NK-92 treated with Interleukin-12 subunit alpha and Interleukin-12 subunit beta, amount 100 ng/mL, for 24 hours (cell line): ENCODE measurements around the gene CAMKK1.
"Not testable (repeated sequence)": the region's sequence is repeated elsewhere in the genome, so short reads cannot be mapped to it uniquely, and the experiment has no call there.

Experiments
- DNase-seq: peaks from one replicate; lab custom pipeline; 2025; lab: John Stamatoyannopoulos, UW

CAMKK1 gene

GRCh38 chr17:3879186-3879585 lies 13.7 kb downstream of the CAMKK1 start:
- DNase-seq = no peak

DNA sequence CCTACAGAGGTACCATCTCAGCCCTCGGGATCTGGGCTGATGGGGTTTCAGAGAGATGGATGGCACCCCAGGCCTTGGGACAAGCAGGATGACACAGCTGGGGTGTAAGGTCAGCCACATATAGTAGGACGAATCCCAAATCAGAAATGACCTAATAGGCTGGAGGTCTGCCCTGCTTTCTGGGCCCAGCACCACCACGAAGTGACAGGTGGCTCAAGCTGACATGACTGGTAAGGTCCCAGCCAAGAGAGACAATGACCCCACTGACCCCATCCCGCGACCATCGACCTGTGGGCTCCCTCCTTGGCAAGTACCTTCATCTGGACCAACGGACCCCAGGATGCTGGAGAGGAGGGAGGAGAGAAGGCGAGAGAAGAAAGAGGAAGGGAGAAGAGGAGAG lies 15.6 kb downstream of the CAMKK1 start:
- DNase-seq = no peak

GRCh38 chr17:3875317-3875716 lies 17.5 kb downstream of the CAMKK1 start:
- no peak for DNase-seq

- DNase-seq = no peak
Measured at GRCh38 chr17:3873862-3874261, 19.0 kb downstream of the CAMKK1 start.

GRCh38 chr17:3870871-3871306 lies 22.0 kb downstream of the CAMKK1 start:
- DNase-seq = no peak

- DNase-seq = no peak
Measured at GRCh38 chr17:3867606-3868005, 25.2 kb downstream of the CAMKK1 start.

GRCh38 chr17:3867106-3867505 lies 25.7 kb downstream of the CAMKK1 start:
- no peak for DNase-seq

GRCh38 chr17:3866276-3866675 lies 26.6 kb downstream of the CAMKK1 start:
- no peak for DNase-seq

DNA sequence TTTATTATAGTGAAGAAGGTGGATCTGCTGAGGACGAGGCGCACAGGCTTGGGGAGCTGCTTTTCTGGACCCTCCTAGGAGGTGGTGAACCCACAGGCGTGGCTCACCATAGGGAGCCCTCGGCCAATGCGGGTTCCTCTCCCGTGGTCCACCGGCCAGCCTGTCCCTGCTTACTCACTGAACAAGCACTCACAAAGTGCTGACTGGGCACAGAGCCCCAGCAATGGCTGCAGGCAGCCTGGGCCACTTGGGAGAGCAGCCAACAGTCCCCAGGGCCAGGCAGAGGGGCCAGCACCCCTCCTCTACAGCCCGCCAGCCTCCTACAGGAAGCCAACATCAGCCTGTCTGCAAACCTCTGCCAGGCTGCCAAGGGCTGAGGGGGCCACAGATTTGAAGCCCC lies 27.7 kb downstream of the CAMKK1 start:
- no peak for DNase-seq

DNA sequence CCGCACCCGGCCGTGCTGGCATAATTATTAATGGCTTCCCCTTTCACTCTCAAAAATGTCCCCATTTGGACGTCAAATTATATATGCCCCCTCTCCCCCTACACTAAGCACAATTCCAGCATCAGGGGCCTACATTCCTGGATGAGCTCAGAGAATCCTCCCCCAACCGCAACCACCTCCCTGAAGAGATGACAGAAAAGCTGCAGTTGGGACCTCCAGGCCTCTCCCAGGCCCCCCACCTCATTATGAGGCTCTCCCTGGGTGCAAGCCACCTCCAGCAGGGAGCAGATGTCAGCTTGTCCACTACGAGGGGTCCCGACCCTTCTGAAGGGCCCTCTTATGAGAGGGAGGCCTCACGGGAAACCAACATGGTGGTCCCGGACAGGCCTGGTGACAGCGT lies 28.3 kb downstream of the CAMKK1 start:
- DNase-seq = no peak

- DNase-seq = no peak
Measured at GRCh38 chr17:3861761-3862681, 30.8 kb downstream of the CAMKK1 start.

DNA sequence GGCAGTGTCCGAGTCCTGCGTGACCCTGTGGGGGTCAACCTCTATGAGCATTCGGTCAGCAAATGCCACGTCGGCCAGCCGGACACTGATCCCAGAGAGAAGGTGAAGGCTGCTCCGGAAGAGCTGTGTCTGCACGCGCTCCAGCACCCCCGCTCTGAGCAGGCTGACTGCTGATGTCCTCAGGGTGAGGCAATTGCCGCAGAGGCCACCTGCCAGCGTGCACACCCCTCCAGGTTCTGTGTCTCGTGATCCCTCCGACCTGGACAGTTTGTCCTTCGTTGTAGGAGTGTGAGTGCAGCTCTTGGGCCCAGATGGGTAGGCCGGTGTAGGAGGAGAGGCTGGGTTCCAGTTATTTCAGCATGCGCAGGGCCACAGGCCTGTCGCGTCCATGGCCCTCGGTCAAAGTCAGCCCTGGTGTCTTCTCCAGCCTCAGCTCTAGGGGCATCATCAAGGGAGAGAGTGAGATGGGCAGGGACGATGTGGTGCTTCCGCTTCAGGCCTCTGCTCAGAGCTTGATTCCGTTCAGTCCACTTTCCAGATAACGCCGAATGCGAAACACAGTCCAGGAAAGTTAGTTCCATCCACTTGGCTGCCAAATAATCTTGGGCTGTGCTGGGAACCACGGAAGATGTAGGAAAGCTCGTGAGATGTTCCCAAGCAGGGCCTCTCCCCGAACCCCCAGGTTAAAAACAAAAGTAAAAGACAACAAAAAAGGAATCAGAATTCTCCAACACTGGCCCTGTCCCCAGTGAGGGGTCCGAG lies 31.7 kb downstream of the CAMKK1 start:
- DNase-seq = no peak

DNA sequence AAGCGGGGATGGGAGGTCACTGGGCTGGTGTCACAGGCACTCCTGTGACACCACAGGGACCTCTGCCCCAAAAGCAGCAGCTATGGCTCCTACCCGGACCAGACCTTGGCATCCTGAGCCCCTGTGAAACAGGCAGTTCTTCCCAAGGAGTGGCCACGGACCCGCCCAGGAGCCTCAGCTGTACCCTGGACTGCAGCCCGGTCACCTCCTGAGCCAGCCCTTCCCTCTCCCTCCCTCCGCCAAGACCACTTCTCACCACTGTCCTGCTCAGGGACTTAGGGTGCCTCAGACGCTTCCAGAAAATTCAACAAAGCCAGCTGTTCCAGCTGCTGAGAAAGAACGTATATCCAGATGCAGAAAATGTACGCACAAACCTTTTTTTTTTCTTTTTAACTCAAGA lies 32.9 kb downstream of the CAMKK1 start:
- no peak for DNase-seq

DNA sequence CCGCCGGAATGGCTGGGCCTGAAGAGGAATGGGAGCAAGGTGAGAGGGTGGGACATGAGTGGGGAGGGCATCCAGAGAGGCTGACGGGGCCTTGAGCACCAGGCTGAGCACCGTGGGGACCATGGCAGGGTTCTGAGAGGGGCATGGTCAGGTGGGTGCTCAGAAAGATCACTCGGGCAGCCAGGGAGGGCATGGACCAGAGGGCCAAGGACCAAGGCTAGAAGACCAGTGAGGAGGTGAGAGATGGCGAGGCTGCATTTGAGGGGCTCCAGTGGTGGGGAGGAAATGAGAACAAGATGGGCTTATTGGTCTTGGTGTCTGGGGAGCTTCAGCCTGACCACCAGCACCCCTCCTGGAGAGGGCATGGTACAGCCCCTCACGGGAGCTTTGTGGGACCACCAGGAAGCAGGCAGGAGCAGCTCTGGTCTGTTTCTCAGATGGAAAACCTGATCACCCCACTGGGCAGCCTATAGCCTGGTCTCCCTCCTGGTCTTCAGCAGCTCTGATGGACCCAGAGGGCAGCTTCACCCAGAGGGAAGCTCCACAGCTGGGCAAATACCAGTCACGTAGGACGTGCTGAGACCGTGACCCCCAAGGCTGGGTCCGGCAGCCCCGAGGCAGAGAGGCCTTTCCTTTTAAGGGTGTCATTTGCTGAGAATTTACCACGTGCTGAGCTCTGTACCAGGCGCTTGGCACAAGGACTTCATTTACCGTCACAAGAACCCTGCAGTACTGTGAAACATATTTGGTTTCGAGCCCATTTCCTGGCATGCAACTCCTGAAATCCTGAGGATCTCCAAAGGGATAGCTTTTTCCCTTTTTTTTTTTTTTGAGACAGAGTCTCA lies 35.4 kb downstream of the CAMKK1 start:
- no peak for DNase-seq

- not testable (repeated sequence) for DNase-seq
Measured at GRCh38 chr17:3854204-3854603, 38.6 kb downstream of the CAMKK1 start.

DNA sequence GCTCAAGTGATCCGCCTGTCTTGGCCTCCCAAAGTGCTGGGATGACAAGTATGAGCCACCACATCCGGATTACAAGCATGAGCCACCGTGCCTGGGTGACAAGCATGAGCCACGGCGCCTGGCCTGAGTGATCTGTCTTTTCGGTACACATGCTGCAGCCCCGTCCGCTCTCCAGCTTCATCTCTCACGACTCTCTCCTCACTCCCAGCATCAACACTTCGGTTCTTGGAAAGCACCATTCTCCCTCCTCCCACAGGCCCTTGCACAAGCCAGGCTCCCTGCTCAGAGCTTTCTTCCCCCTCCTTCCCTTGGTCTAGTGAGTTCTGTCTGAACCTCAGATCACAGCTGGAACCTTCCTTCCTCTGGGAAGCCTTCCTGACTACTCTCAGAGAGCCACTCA lies 40.3 kb downstream of the CAMKK1 start:
- no peak for DNase-seq

- DNase-seq = no peak
Measured at GRCh38 chr17:3851461-3852100, 41.3 kb downstream of the CAMKK1 start.

- DNase-seq = no peak
Measured at GRCh38 chr17:3848229-3848835, 44.5 kb downstream of the CAMKK1 start.

GRCh38 chr17:3847165-3847670 lies 45.6 kb downstream of the CAMKK1 start:
- DNase-seq = no peak

GRCh38 chr17:3846437-3847164 lies 46.3 kb downstream of the CAMKK1 start:
- DNase-seq = no peak
